GM12864 (cell line): ENCODE measurements around the gene DENND1A.
"Not testable (repeated sequence)": the region's sequence is repeated elsewhere in the genome, so short reads cannot be mapped to it uniquely, and the experiment has no call there.

Experiments used
- DNase-seq: peaks from one replicate; pipeline ENCODE4 v3.0.0-alpha.2; 2011; ENCODE audit warnings: low read depth
- H3K4me3 ChIP-seq: 2 replicates; pipeline ENCODE4 v1.5.1; 2011; ENCODE audit warnings: mild to moderate bottlenecking, low read depth, low read length, control low read depth
- CTCF ChIP-seq: IDR thresholded peaks from 2 replicates; pipeline ENCODE4 v1.5.1; 2011; ENCODE audit warnings: low read depth, mild to moderate bottlenecking, moderate library complexity, low read length, control low read depth, inconsistent platforms; ENCODE audit errors: missing control alignments

Gene DENND1A

GRCh38 chr9:123940721-123941523, 11.0 kb upstream of the DENND1A start:
- no peak for DNase-seq
- H3K4me3 ChIP-seq, result no peak overlapping the region
- peak; percentile 32 for TF ChIP-seq CTCF

GRCh38 chr9:123938401-123938800, 8.5 kb upstream of the DENND1A start:
- no peak for TF ChIP-seq CTCF

GRCh38 chr9:123936575-123936974, 6.6 kb upstream of the DENND1A start:
- H3K4me3 ChIP-seq, DNase-seq: not testable (repeated sequence)

More at GRCh38 chr9:123938401-123938800, 8.5 kb upstream of the DENND1A start:
- no peak for DNase-seq
- no peak overlapping the region for H3K4me3 ChIP-seq

- TF ChIP-seq CTCF, result no peak
- no peak overlapping the region for H3K4me3 ChIP-seq
- DNase-seq, result no peak
These were observed 3.7 kb upstream of the DENND1A start for GRCh38 chr9:123933440-123934212.

GRCh38 chr9:123929177-123929869, 603 bp downstream of the DENND1A start:
- DNase-seq, result no peak
- H3K4me3 ChIP-seq, result peak overlapping the region; percentile 84
- TF ChIP-seq CTCF, result no peak

GRCh38 chr9:123928533-123929176, 1.3 kb downstream of the DENND1A start:
- H3K4me3 ChIP-seq, result peak overlapping the region; percentile 84
- peak; percentile 9 for TF ChIP-seq CTCF
- no peak for DNase-seq
